DMS153 treated with DMSO at 0.1 percent for 48 hours (cell line): ENCODE measurements around the gene TMEM259.

ENCODE experiments used
- DNase-seq: peaks from one replicate; lab custom pipeline; 2025; ENCODE audit not compliant: unreplicated experiment; lab: John Stamatoyannopoulos, UW

Gene TMEM259

GRCh38 chr19:1017906-1018305, 3.0 kb downstream of the TMEM259 start:
- no peak for DNase-seq

GRCh38 chr19:1017115-1017905, 3.6 kb downstream of the TMEM259 start:
- DNase-seq: no peak

GRCh38 chr19:1016647-1017114, 4.2 kb downstream of the TMEM259 start:
- DNase-seq: no peak

- DNase-seq: no peak
Measured at GRCh38 chr19:1015782-1016646, 4.9 kb downstream of the TMEM259 start.

GRCh38 chr19:1015061-1015781, 5.7 kb downstream of the TMEM259 start:
- DNase-seq: no peak

- DNase-seq: no peak
Measured at GRCh38 chr19:1014161-1015060, 6.5 kb downstream of the TMEM259 start.

GRCh38 chr19:1013218-1013617, 7.7 kb downstream of the TMEM259 start:
- no peak for DNase-seq

- no peak for DNase-seq
Measured at GRCh38 chr19:1012334-1012733, 8.6 kb downstream of the TMEM259 start.

- DNase-seq: no peak
Measured at GRCh38 chr19:1011831-1012333, 9.0 kb downstream of the TMEM259 start.

GRCh38 chr19:1010586-1011510, 10.1 kb downstream of the TMEM259 start:
- DNase-seq: no peak

- no peak for DNase-seq
Measured at GRCh38 chr19:1009981-1010538, 10.9 kb downstream of the TMEM259 start.

GRCh38 chr19:1009041-1009980, 11.6 kb downstream of the TMEM259 start:
- no peak for DNase-seq

GRCh38 chr19:1008268-1009040, 12.5 kb downstream of the TMEM259 start:
- no peak for DNase-seq

- DNase-seq: no peak
Measured at GRCh38 chr19:1007399-1008251, 13.3 kb downstream of the TMEM259 start.

- no peak for DNase-seq
Measured at GRCh38 chr19:1006711-1007398, 14.1 kb downstream of the TMEM259 start.
